GM12801 (cell line): ENCODE measurements around the gene RNF213.

Experiments
- TF ChIP-seq, protein P1 (sequence below): IDR thresholded peaks from one replicate; pipeline ENCODE4 v1.5.1; 2011; ENCODE audit warnings: control low read depth; ENCODE audit not compliant: insufficient read length; ENCODE audit errors: extremely low read depth

RNF213 gene

DNA sequence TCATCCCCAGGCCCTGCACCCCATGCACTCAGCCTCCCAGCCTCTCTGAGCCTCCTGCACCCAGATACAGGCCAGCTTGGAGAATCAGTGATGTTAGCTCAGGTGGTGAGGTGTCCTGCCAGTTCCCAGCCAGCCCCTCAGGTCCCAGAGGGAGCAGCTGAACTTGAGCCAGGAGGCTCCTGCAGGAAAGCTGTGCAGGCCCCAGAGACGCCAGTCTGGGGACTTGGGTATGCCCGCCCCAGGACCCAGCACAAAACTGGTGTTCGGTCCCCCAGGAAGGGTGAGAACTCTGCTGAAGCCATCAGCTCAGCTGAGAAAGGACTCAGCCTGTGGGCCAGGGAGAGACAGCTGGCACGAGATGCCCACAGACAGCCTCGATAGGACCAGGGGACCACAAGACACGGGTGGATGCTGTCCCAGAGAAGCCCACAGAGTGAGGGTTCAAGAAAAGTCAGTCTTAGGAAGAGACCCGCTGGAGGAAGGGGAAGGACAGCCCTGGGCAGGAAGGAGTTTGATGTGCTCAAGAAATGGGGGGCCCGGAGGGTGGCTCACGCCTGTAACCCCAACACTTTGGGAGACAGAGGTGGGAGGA lies 165.3 kb downstream of the RNF213 start:
- TF ChIP-seq, protein P1, sequence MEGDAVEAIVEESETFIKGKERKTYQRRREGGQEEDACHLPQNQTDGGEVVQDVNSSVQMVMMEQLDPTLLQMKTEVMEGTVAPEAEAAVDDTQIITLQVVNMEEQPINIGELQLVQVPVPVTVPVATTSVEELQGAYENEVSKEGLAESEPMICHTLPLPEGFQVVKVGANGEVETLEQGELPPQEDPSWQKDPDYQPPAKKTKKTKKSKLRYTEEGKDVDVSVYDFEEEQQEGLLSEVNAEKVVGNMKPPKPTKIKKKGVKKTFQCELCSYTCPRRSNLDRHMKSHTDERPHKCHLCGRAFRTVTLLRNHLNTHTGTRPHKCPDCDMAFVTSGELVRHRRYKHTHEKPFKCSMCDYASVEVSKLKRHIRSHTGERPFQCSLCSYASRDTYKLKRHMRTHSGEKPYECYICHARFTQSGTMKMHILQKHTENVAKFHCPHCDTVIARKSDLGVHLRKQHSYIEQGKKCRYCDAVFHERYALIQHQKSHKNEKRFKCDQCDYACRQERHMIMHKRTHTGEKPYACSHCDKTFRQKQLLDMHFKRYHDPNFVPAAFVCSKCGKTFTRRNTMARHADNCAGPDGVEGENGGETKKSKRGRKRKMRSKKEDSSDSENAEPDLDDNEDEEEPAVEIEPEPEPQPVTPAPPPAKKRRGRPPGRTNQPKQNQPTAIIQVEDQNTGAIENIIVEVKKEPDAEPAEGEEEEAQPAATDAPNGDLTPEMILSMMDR: no peak

DNA sequence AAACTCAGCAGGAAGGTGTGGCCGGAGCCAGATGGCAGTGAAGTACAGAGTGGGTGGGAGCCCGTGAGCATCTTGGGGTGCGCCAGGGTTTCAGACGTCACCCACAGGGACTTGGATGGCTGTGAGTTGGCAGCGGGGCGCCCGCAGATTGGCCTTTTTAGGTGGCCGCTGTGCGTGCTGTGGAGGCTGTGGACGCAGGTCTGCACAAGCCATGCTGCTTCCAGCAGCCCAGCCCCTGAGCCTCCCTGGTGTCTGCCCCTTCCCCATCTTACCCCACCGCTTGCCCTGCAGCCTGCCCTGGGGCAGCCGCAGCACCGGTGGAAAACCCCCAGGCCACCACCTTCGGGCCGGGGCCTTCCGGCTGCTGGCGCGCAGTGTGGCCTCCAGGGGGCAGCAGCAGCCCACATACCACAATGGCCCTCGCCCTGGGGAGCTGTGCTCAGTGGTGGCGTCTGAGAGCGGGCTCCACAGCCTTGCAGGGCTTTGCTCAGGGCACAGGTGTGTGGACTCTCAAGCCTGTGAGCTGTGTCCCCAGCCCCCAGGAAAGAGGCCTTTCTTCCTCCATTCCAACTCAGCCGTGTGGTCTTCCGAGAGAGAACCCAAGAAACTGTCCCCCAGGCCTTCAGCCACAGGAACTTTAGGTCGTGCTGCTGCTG lies 166.1 kb downstream of the RNF213 start:
- TF ChIP-seq, protein P1: no peak

DNA sequence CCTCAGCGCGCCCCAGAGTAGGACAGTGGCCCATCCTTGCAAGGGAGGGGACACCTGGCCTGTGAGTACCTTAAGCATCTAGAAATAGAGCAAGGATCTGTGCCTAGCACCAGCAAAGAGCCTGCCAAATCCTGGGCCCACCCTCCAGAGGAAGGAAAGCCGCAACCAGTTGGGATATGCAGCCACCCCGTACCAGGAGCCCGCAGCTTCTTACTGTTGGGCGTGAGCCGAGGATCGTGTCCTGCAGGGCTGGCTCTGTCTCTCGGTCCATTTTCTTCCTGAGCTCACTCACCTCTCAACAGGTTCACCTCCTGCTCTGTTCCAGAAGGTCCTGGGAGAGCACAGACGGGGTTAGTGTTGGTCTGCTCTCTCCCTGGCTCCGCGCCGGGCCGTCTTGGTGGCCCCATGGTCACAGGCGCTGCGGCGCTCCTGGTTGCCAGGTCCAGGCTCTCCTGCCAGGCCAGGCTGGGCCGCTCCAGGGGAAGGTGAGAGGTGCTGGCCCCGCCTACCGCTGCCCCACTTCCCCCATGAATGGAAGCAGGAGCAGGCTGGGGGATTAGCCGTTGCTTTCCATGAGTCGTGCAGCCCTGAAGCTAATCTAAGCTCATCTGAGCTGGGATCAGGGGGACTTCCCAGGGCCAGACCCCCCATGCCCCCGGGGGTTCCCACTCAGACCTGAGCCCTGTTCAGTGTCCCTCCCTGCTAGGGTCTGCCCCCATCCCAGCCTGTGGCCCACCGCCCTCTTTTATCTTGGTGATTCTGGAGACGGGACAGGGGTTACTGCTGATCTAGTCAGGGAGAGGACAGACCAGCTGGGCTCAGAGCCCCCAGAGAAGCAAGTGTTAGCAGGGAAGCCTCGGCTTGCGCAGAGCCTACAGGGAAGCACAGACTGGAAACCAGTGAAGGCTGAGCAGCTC lies 167.0 kb downstream of the RNF213 start:
- TF ChIP-seq, protein P1: no peak

GRCh38 chr17:80428363-80428762 lies 167.7 kb downstream of the RNF213 start:
- TF ChIP-seq, protein P1: no peak

DNA sequence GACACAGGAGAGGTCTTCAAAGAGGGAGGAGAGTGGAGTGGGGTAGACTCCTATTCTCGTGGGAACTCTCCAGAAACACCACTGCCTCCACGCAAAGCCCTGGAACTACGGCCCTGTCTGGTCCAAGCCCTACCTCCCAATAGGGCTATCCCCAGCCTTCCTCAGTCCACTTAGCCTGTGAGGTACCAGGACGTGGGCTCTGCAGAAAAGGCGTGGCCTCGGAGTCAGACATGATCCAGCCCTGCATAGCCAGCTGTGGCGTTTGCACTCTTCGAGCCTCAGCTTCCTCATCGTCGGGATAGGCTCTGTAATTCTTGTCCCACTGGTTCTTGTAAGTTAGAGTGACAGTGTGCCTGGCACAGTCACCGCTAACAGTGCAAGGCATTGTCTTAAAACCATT lies 168.1 kb downstream of the RNF213 start:
- TF ChIP-seq, protein P1: no peak

DNA sequence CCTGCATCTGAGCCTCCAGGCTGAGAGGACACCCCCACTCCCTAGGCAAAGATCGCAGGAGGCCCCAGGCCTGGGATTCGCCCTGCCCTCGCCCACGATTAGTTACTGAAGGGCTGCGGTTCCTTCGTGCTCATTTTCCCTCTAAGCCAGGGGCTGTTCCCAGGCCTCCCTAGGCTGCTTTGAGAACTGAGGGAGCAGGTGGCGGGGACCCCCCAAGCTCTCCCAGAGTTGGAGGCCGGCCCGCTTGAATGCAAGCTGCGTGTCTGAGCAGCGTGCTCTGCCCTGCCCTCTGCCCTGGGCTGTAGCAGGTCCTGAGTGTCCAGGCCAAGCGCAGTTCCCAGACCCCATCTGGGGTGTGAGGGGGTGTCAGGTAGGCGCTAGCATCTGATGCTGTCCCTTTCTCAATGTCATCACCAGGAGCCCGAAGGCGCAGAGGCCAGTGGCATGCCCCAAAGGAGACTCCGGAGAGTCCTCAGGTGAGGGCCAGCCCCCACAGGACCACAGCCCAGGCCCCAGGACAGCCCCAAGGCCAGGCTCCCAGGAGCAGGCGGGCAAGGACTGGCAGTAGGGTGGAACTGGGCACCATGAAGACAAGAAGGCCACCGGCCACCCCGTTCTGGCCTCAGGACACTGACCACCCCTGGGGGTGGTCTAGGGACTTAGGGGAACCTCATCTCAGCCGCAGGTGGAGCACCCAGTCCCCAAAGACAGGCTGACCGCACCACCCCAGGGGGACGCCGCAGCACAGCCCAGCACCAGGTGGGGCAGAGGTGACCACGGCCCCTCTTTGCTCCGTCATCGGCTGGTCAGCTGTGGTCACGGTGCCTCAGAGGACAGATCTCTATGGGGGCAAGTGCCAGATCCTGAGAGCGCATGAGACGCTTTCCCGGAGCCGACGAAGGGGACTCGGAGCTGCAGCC lies 169.0 kb downstream of the RNF213 start:
- TF ChIP-seq, protein P1: no peak
